GM12891 (cell line): ENCODE results near the gene ACTL8.

ENCODE experiments used
- PAX5 ChIP-seq: IDR thresholded peaks from 2 replicates; pipeline ENCODE4 v1.6.1; 2011; ENCODE audit warnings: low read length, moderate library complexity, mild to moderate bottlenecking; ENCODE audit not compliant: insufficient read depth, severe bottlenecking
- POLR2A ChIP-seq: IDR thresholded peaks from 2 replicates; pipeline ENCODE4 v1.6.1; 2011; ENCODE audit warnings: low read depth, low read length, control low read depth
- POLR2AphosphoS5 ChIP-seq: IDR thresholded peaks from 2 replicates; pipeline ENCODE4 v1.6.1; 2011; ENCODE audit warnings: low read depth, low read length, control low read depth
- POU2F2 ChIP-seq: IDR thresholded peaks from 2 replicates; pipeline ENCODE4 v1.6.1; 2011; ENCODE audit warnings: low read depth, mild to moderate bottlenecking, control low read depth, low read length, moderate library complexity
- SPI1 ChIP-seq: IDR thresholded peaks from 2 replicates; pipeline ENCODE4 v1.6.1; 2011; ENCODE audit warnings: low read depth, low read length, control low read depth
- TAF1 ChIP-seq: IDR thresholded peaks from 2 replicates; pipeline ENCODE4 v1.6.1; 2011; ENCODE audit warnings: low read depth, low read length, control low read depth

DNA sequence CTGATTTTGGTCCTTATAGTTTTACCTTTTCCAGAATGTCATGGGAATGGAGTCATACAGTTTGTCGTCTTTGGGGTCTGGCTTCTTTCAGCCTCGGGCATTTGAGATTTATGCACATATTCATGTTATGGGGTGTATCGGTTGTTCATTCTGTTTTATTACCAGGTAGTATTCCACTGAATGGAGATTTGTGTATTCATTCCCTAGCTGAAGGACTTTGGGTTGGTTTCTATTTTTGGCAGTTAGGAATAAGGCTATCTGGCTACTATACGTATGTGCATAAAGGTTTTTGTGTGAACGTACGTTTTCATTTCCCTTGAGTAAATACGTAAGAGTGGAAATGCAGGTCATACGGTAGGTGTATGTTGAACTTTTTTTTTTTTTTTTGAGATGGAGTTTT lies 65.1 kb downstream of the ACTL8 start:
- TF ChIP-seq POLR2A = no peak
- no peak for TF ChIP-seq POLR2AphosphoS5
- TF ChIP-seq TAF1 = no peak
- TF ChIP-seq PAX5 = no peak
- no peak for TF ChIP-seq SPI1
- TF ChIP-seq POU2F2 = no peak
